GM12892 (cell line): ENCODE results near the gene CNTFR.

Experiments
- DNase-seq: peaks from one replicate; pipeline ENCODE4 v3.0.0; 2011; ENCODE audit not compliant: insufficient read length
- FAIRE-seq: peaks from 2 replicates; lab custom pipeline; 2011; peaks lifted over from hg19 to GRCh38; lab: Jason Lieb, UNC
- POLR2A ChIP-seq: IDR thresholded peaks from 2 replicates; pipeline ENCODE4 v1.6.1; 2011; ENCODE audit warnings: low read depth, low read length, control low read depth
- POLR2AphosphoS5 ChIP-seq: IDR thresholded peaks from 2 replicates; pipeline ENCODE4 v1.6.1; 2011; ENCODE audit warnings: low read depth, low read length, control low read depth
- TAF1 ChIP-seq: IDR thresholded peaks from 2 replicates; pipeline ENCODE4 v1.6.1; 2011; ENCODE audit warnings: low read depth, mild to moderate bottlenecking, control low read depth, low read length, borderline replicate concordance

Gene CNTFR

GRCh38 chr9:34563262-34563661 is 26.3 kb downstream of the CNTFR start:
- TF ChIP-seq POLR2AphosphoS5 = no peak
- no peak for TF ChIP-seq POLR2A
- no peak for TF ChIP-seq TAF1
- DNase-seq = no peak
- FAIRE-seq = no peak

GRCh38 chr9:34562135-34562745 is 27.3 kb downstream of the CNTFR start:
- TF ChIP-seq POLR2AphosphoS5 (no peak), POLR2A (no peak), TAF1 (no peak)
- no peak for FAIRE-seq
- no peak for DNase-seq

- TF ChIP-seq POLR2A (no peak), TAF1 (no peak), POLR2AphosphoS5 (no peak)
- FAIRE-seq (no peak), DNase-seq (no peak)
These were observed 28.8 kb downstream of the CNTFR start for GRCh38 chr9:34560599-34561214.

DNA sequence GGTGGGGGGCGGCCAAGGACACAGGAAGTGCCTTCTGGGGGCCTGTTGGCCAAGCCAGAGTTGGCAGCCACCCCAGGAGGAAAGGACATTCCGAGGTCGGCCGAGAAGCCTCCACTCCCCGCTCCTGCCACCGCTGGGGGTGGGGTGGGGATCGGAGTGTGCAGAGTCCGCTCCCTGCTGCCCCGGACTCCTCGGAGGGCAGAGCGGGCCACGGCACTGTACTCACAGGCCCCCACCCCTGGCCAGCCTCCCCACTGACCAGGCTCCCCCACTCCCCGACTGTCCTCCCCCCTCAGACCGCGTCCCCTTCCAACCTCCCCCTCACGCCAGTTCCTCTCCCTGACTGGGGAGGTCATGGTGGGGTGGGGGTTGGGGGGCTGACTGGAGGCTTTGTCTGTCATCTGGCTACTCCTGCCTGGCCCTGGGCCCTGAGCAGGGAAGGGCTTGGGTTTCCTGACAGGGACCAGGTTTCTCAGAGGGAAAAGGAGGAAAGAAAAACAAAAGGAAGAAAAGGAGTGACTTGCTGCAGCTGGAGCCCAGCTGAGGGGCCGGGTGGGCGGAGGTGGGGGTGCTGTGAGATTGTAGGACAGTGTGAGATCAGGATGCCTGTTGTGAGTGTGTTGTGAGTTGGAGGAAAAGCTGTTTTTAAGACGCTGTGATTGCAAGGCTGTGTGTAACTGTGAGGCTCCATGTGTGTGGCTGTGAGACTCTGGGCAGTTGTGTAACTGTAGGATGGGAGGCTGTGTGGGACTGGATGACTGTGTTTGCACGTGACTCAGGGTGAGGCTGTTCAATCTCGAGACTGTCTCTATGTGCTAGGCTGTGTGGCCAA is 29.7 kb downstream of the CNTFR start:
- TF ChIP-seq POLR2A (no peak), POLR2AphosphoS5 (no peak), TAF1 (no peak)
- DNase-seq (no peak), FAIRE-seq (peak; percentile 46)

DNA sequence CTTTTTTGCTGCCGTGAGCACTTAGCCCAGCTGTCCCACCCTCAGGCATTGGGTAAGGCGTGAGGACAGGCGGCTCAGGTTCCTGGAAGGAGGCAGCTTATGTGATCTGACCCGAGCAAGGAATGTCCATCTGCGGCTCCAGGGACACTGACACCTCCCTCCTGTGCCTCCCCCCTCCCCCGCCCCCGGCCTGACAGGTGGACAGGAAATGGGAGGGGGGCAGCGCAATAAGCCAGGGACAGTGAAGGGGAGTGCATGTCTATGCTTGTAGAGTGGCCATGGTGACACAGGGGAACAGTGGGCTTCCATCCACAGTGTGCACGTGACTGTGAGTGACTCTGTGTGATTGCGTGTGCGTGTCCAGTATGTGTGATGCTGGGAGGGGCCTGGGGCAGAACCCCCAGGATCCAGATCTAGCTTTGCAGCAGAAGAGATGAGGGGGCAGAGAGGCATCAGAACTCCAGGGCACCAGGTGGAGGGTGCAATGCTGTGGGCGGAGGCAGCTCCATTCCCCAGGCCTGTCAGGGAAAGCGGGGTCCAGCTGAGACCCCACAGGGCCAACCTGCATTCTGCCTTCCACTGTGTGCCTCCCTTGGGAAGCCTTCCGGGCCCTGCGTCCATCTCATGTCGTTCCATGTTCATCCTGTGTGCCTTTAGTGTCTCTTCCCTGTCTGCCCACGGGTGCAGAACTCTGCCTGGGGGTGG is 30.5 kb downstream of the CNTFR start:
- FAIRE-seq (no peak), DNase-seq (no peak)
- no peak for TF ChIP-seq TAF1
- no peak for TF ChIP-seq POLR2A
- no peak for TF ChIP-seq POLR2AphosphoS5

GRCh38 chr9:34558364-34558763 is 31.2 kb downstream of the CNTFR start:
- FAIRE-seq (no peak), DNase-seq (no peak)
- TF ChIP-seq POLR2AphosphoS5 = no peak
- TF ChIP-seq TAF1 = no peak
- TF ChIP-seq POLR2A = no peak

- DNase-seq (no peak), FAIRE-seq (no peak)
- TF ChIP-seq TAF1 (no peak), POLR2AphosphoS5 (no peak), POLR2A (no peak)
These were observed 31.9 kb downstream of the CNTFR start for GRCh38 chr9:34557426-34558321.

DNA sequence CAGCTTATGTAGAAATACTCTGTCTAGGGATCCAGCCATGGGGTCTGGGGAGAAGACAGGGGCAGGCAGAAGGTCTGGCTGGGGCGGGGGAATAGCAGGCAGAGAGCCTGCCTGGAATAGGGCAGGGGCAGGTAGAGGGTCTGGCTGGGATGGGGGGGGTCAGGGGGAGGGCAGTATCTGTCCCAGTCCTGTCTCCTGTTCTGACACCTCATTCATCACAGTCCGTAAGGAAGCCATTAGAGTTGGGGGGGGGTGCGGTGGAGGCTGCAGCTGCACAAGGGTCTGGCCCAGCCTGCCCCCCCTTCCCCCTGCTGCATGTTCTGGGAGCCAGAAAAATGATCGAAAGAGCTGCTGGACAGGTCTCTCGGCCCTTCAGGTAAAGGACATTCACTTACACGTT is 32.6 kb downstream of the CNTFR start:
- no peak for DNase-seq
- FAIRE-seq = no peak

DNA sequence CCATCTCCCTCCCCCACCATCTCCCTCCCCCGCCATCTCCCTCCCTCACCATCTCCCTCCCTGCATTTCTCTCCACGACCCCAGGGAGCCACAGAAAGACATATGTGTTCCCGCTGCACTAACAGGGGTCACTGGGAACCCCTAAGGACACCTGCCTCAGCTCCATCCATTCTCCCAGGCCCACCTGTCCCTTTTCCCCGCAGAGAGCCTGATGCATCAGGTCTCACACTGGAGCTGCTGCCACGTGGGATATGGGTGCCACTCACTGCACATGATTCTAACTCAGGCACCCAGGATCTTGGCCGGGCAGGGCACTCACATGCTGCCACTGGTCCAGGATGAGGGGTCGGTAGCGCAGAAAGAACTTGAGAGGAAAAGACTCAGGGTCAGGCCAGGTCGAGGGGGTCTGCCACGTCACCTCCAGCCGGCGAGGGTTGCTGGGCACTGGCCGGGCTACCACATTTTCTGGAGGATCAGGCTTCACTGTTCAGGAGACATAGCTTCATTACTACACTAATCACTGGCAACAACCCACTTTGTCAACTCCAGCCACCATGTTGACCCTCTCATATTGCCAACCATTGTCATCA is 33.5 kb downstream of the CNTFR start:
- FAIRE-seq (no peak), DNase-seq (no peak)
- no peak for TF ChIP-seq TAF1
- no peak for TF ChIP-seq POLR2A
- no peak for TF ChIP-seq POLR2AphosphoS5

More for the DNA sequence above, 32.6 kb downstream of the CNTFR start:
- TF ChIP-seq POLR2A = no peak
- TF ChIP-seq TAF1 = no peak
- no peak for TF ChIP-seq POLR2AphosphoS5

DNA sequence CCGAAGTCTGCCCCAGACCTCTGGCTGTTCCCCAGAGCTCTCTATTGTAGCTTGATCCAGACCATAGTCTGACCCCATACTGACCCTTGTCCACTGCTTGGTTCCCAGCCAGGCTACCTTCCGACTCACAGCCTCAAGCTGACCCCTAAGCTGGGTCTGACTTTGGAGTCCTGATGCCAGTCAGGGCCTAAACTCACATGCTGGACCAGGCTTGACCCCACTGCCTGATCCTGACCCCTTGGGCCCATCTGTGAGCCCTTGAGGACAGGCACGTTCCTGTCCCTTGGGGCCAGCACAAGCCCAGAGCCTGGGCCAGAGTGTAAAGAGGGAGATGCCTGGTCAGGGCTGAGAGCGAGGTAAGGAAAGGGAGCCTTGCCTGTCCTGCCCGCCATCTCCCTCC is 34.0 kb downstream of the CNTFR start:
- no peak for FAIRE-seq
- no peak for DNase-seq
- no peak for TF ChIP-seq POLR2AphosphoS5

- TF ChIP-seq TAF1 (no peak), POLR2A (no peak)
- no peak for FAIRE-seq
- DNase-seq = no peak
These were observed 34.5 kb downstream of the CNTFR start for GRCh38 chr9:34555002-34555348.
